K562 (cell line): Measurements from ENCODE around the gene C19orf12. TPM values are rescaled to one million over a fixed set of nuclear protein-coding genes. Genes with fewer than 3 reads are reported as not detected.

Source experiments
- ATAC-seq: fragments of 200-7000 bp; cut with Tn5 transposase; 3 replicates; pipeline ENCODE4 v1.9.1; 2020; ENCODE audit warnings: moderate library complexity
- BruUV-seq: library from RNA; stranded (reverse); fragments of 400-500 nt; replicated peaks from 2 replicates; lab custom pipeline; 2021; lab: Mats Ljungman, UMichigan
- CTCF ChIA-PET: fragments of 300-600 bp; formaldehyde crosslinking; extraction: SDS; loops from one replicate; lab custom pipeline; 2021; ENCODE audit warnings: low intra/inter-chr PET ratio; lab: Yijun Ruan, JAX
- POLR2A ChIA-PET: fragments of 300-600, 350-650 bp; sonication (Branson Sonifier 250); formaldehyde crosslinking; extraction: SDS; loops from one replicate; lab custom pipeline; 2021; ENCODE audit warnings: antibody characterized with exemption, inconsistent platforms; lab: Yijun Ruan, JAX
- DNase-seq, 4 experiments: peaks; one replicate each; pipeline versions ENCODE4 v3.0.0 to v3.0.0-alpha.2; 2011 to 2018; ENCODE audit warnings: low spot score in 3 of 4, mixed read lengths in 3 of 4; ENCODE audit errors: extremely low read depth in 1 of 4
- FAIRE-seq: peaks from 2 replicates; lab custom pipeline; 2011; peaks lifted over from hg19 to GRCh38; lab: Jason Lieb, UNC
- H2AFZ ChIP-seq: 2 replicates; pipeline ENCODE4 v1.6.0; 2011; ENCODE audit warnings: low read depth, low read length, control low read depth, inconsistent platforms
- H3K27ac ChIP-seq: fragments of 200-600 bp; 3 replicates; pipeline ENCODE4 v1.8.0; 2011; ENCODE audit warnings: low read depth, mild to moderate bottlenecking, control low read depth, inconsistent platforms, low read length, moderate library complexity, mixed read lengths; ENCODE audit errors: extremely low read depth
- H3K27me3 ChIP-seq, 2 experiments: fragments of 300-600 bp in 1 of 2; 2 replicates in 1 of 2; 3 replicates in 1 of 2; pipeline versions ENCODE4 v1.6.0 to v1.8.0; 2011; ENCODE audit warnings: inconsistent platforms in 2 of 2, low read length in 2 of 2, mild to moderate bottlenecking in 1 of 2, mixed read lengths in 1 of 2, moderate library complexity in 1 of 2; ENCODE audit not compliant: control insufficient read depth in 2 of 2, insufficient read depth in 2 of 2
- H3K36me3 ChIP-seq: fragments of 300-600 bp; 3 replicates; pipeline ENCODE4 v1.8.0; 2011; ENCODE audit warnings: mild to moderate bottlenecking, low read length, inconsistent platforms; ENCODE audit not compliant: control insufficient read depth, insufficient read depth
- H3K4me1 ChIP-seq, 2 experiments: fragments of 200-600 bp in 1 of 2; replicated peaks in 1 of 2; 2 replicates in 1 of 2; 3 replicates in 1 of 2; pipeline versions ENCODE4 v1.5.1 to v1.8.0; 2011; ENCODE audit warnings: inconsistent platforms in 2 of 2, low read length in 2 of 2, mild to moderate bottlenecking in 1 of 2, mixed read lengths in 1 of 2, moderate library complexity in 1 of 2; ENCODE audit not compliant: control insufficient read depth in 2 of 2, insufficient read depth in 2 of 2
- H3K4me2 ChIP-seq: 2 replicates; pipeline ENCODE4 v1.6.1; 2011; ENCODE audit warnings: low read length, control low read depth, inconsistent platforms, mixed read lengths; ENCODE audit not compliant: insufficient read depth
- H3K4me3 ChIP-seq: fragments of 200-600 bp; sonication (generic), shearing (Covaris generic); 2 replicates; pipeline ENCODE4 v1.5.1; 2016; ENCODE audit warnings: control low read depth, inconsistent platforms
- H3K79me2 ChIP-seq: fragments of 200-600 bp; 3 replicates; pipeline ENCODE4 v1.8.0; 2011; ENCODE audit warnings: low read length, inconsistent platforms; ENCODE audit not compliant: control insufficient read depth, insufficient read depth
- H3K9ac ChIP-seq, 2 experiments: 2 replicates each; pipeline versions ENCODE4 v1.6.0 to v1.6.1; 2011; ENCODE audit warnings: low read depth in 2 of 2, low read length in 2 of 2, control low read depth in 1 of 2, inconsistent platforms in 1 of 2, mild to moderate bottlenecking in 1 of 2, mixed read lengths in 1 of 2; ENCODE audit not compliant: insufficient read depth in 1 of 2
- H3K9me1 ChIP-seq: one replicate; pipeline ENCODE4 v1.6.0; 2011; ENCODE audit warnings: inconsistent platforms, mild to moderate bottlenecking, low read length, moderate library complexity; ENCODE audit not compliant: control insufficient read depth, insufficient read depth
- H3K9me3 ChIP-seq: replicated peaks from 2 replicates; pipeline ENCODE4 v1.5.1; 2011; ENCODE audit warnings: low read depth, low read length, inconsistent platforms; ENCODE audit not compliant: control insufficient read depth, insufficient read depth
- H4K20me1 ChIP-seq: replicated peaks from 2 replicates; pipeline ENCODE4 v1.6.1; 2011; ENCODE audit warnings: low read length, inconsistent platforms, mixed read lengths; ENCODE audit not compliant: control insufficient read depth, insufficient read depth
- CBFA2T2 ChIP-seq: fragments of 450-650 bp; conservative IDR thresholded peaks from 2 replicates; pipeline ENCODE4 v1.6.1; 2017; ENCODE audit warnings: mild to moderate bottlenecking
- CHD1 ChIP-seq: fragments of 200-600 bp; sonication (generic); IDR thresholded peaks from one replicate; pipeline ENCODE4 v1.6.1; 2012; ENCODE audit warnings: mild to moderate bottlenecking, moderate library complexity, low read length, inconsistent platforms
- CREB1 ChIP-seq, 2 experiments: sonication (generic) in 1 of 2; formaldehyde crosslinking in 1 of 2; IDR thresholded peaks; 2 replicates each; pipeline versions ENCODE4 v1.6.1 to v1.8.0; 2012 to 2022; ENCODE audit warnings: inconsistent platforms in 1 of 2, mild to moderate bottlenecking in 1 of 2, missing genetic modification reagents in 1 of 2, moderate library complexity in 1 of 2
- CTCFL ChIP-seq: IDR thresholded peaks from 2 replicates; pipeline ENCODE4 v1.6.1; 2011; ENCODE audit warnings: borderline replicate concordance, low read depth, mild to moderate bottlenecking, moderate library complexity, low read length; ENCODE audit not compliant: insufficient read depth, poor library complexity, severe bottlenecking
- DEAF1 ChIP-seq: fragments of 450-650 bp; formaldehyde crosslinking; IDR thresholded peaks from 2 replicates; pipeline ENCODE4 v1.4.0; 2020; ENCODE audit warnings: mild to moderate bottlenecking, moderate library complexity
- EHMT2 ChIP-seq: fragments of 450-650 bp; IDR thresholded peaks from 2 replicates; pipeline ENCODE4 v1.6.1; 2018; ENCODE audit warnings: antibody characterized with exemption
- RAD21 ChIP-seq, 2 experiments: fragments of 250-450 bp in 1 of 2; fragments of 450-650 bp in 1 of 2; sonication (Bioruptor Pico) in 1 of 2; formaldehyde crosslinking in 1 of 2; IDR thresholded peaks in 1 of 2; conservative IDR thresholded peaks in 1 of 2; 2 replicates each; pipeline versions ENCODE4 v1.4.0 to v1.8.0; 2020 to 2022; ENCODE audit warnings: mild to moderate bottlenecking in 2 of 2, moderate library complexity in 1 of 2
- RB1 ChIP-seq: fragments of 450-650 bp; IDR thresholded peaks from 2 replicates; pipeline ENCODE4 v1.6.1; 2017; ENCODE audit warnings: low read depth, mild to moderate bottlenecking
- TOE1 ChIP-seq, 2 experiments: fragments of 450-650 bp in 1 of 2; sonication (generic) in 1 of 2; formaldehyde crosslinking in 1 of 2; IDR thresholded peaks; 2 replicates each; pipeline versions ENCODE4 v1.7.1 to v1.8.0; 2016 to 2022; ENCODE audit warnings: borderline replicate concordance in 2 of 2, mild to moderate bottlenecking in 2 of 2, antibody characterized with exemption in 1 of 2, inconsistent platforms in 1 of 2, low read depth in 1 of 2, missing genetic modification reagents in 1 of 2, moderate library complexity in 1 of 2
- ZNF253 ChIP-seq: fragments of 250-450 bp; sonication (Bioruptor Pico); conservative IDR thresholded peaks from 2 replicates; pipeline ENCODE4 v1.6.1; 2021; ENCODE audit warnings: mild to moderate bottlenecking
- WGBS: fragments of 100-300 bp; shearing (Covaris generic); methylation state at CpG from one replicate; pipeline ENCODE4 v1.1.6; 2016; ENCODE audit warnings: low coverage, mixed read lengths; ENCODE audit not compliant: insufficient coverage; ENCODE audit errors: missing lambda C conversion rate; 5-methylcytosine and 5-hydroxymethylcytosine counted together
- in situ Hi-C: fragments of 300-500 bp; cut with MboI; formaldehyde crosslinking; loops from 4 replicates; pipeline ENCODE4 v1.15.0; 2018; ENCODE audit warnings: inconsistent platforms, mixed read lengths
- intact Hi-C: fragments of 100-400 bp; cut with micrococcal nuclease; formaldehyde crosslinking; loops from 2 replicates; pipeline ENCODE4 v1.14.2; 2022
- polyA plus RNA-seq, 8 experiments: library from polyadenylated mRNA; depleted of rRNA in 4 of 8; stranded (reverse) in 5 of 8; unstranded in 3 of 8; fragments of >200 nt; fragmentation: Nextera tagmentation in 2 of 8; fragmentation: Illumina TruSeq in 1 of 8; extraction: Ambion mirVana in 2 of 8; extraction: Trizol in 1 of 8; gene quantifications; 2 replicates each; pipeline versions ENCODE4 v1.2.1 to v1.2.3, GENCODE V29; 2011 to 2014; ENCODE audit warnings: inconsistent platforms in 1 of 8, missing spikeins in 1 of 8
- total RNA-seq, 7 experiments: library from RNA; depleted of rRNA in 6 of 7; stranded (reverse); fragments of >200 nt in 6 of 7; fragmentation: Illumina TruSeq in 2 of 7; extraction: Trizol in 2 of 7; gene quantifications; 2 replicates each; pipeline versions ENCODE4 v1.2.1 to v1.2.3, GENCODE V29; 2011 to 2021; ENCODE audit warnings: low replicate concordance in 1 of 7

The C19orf12 gene
- total and polyA plus RNA-seq, 9 of the 15 experiments (the other 6 are each of a cell fraction or from before 2014, with no cell fraction given): 1.9 to 14.5 (median 10.2) TPM

- TF ChIP-seq CREB1 (IDR thresholded peaks at IDR 0.05) (no peak), CREB1 (CRISPR knock-in tag; IDR thresholded peaks at IDR 0.05) (no peak)
Measured at GRCh38 chr19:29695765-29696564, 19.1 kb downstream of the C19orf12 start (continued).

GRCh38 chr19:29694669-29695627 lies 20.1 kb downstream of the C19orf12 start:
- FAIRE-seq: no peak
- peak; percentile 95 for ATAC-seq
- in situ Hi-C loops: loop anchor here (5.0 kb wide), 1 partner anchor 88 kb away; the partner anchor contains the start of gene POP4
- peak; percentile 87 for TF ChIP-seq CTCFL
- peak; percentile 33; the same call in 1 of the 2 replicates for TF ChIP-seq RB1
- no peak for TF ChIP-seq CHD1
- TF ChIP-seq EHMT2: no peak
- TF ChIP-seq DEAF1 (CRISPR knock-in tag): 0 out of 2 replicates have a peak, but pooled peaks have one; percentile 9
- peak; percentile 53 to 75 for TF ChIP-seq RAD21 (CRISPR knock-in tag; conservative IDR thresholded peaks at IDR 0.05 in 1 of 2, IDR thresholded peaks at IDR 0.05 in 1 of 2)
- no peak for TF ChIP-seq TOE1 (IDR thresholded peaks at IDR 0.05; ENCODE audit: borderline replicate concordance)
- no peak for TF ChIP-seq TOE1 (CRISPR knock-in tag; IDR thresholded peaks at IDR 0.05; ENCODE audit: borderline replicate concordance, low read depth)
- TF ChIP-seq CBFA2T2: no peak
- no peak for TF ChIP-seq ZNF253

More at GRCh38 chr19:29694669-29695627, 20.1 kb downstream of the C19orf12 start:
- 33% methylated on average over 19 of the region's 19 CpGs for WGBS
- peak; percentile 59 to 70 (median 68) for DNase-seq
- ChIA-PET POLR2A (interaction anchor here (0.6 to 0.7 kb wide), 2 partner anchors 29 to 105 kb away, joined by 3 read pairs; no protein-coding TSS in a partner anchor), CTCF (interaction anchor here (0.6 kb wide), 1 partner anchor 20 kb away, joined by 3 read pairs; no protein-coding TSS in a partner anchor)
- H3K9ac ChIP-seq: no peak overlapping the region
- peaks cover 5 to 6% of the 10 kb centered on the region in 2 experiments; a peak in 3 of 5 replicates for H3K4me1 ChIP-seq
- no peaks in the 10 kb centered on the region for H3K79me2 ChIP-seq
- no peak overlapping the region for H2AFZ ChIP-seq
- H4K20me1 ChIP-seq: no peaks in the 10 kb centered on the region
- no peak overlapping the region for H3K27ac ChIP-seq
- intact Hi-C loops: loop anchor here (1.0 to 5.0 kb wide), 4 partner anchors 21 to 228 kb away; partner anchors contain the start of gene VSTM2B
- H3K9me3 ChIP-seq: peaks cover 6% of the 10 kb centered on the region
- no TSS peak for BruUV-seq
- no peaks in the 10 kb centered on the region for H3K36me3 ChIP-seq
- H3K9me1 ChIP-seq: no peaks in the 10 kb centered on the region
- no peak overlapping the region for H3K4me3 ChIP-seq
- no peaks in the 10 kb centered on the region for H3K27me3 ChIP-seq
- H3K4me2 ChIP-seq: no peak overlapping the region
